Retina (tissue), 1 donor: ENCODE measurements around the gene TELO2.

Experiments used
- DNase-seq: peaks from one replicate; pipeline ENCODE4 v3.0.0-alpha.2; 2016

TELO2 gene

GRCh38 chr16:1500465-1501150 is 7.4 kb downstream of the TELO2 start:
- DNase-seq = no peak

DNA sequence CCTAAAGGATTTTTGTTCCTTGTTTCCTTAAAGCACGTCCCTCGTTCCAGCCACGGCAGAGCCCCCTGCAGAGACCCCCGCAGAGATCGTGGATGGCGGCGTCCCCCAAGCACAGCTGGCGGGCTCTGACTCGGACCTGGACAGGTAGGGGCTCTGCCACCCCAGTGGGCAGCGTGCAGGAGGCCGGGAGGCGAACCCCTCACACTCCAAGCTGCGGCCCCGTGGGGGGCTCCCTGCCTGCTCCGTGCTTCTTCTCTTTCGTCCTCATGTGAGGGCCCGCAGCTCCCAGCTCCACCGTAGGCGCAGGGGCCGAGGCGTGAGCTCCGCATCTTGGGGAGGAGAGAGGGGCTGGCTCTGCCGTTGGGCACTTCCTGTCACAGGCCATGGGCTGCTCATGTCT is 8.5 kb downstream of the TELO2 start:
- no peak for DNase-seq

DNA sequence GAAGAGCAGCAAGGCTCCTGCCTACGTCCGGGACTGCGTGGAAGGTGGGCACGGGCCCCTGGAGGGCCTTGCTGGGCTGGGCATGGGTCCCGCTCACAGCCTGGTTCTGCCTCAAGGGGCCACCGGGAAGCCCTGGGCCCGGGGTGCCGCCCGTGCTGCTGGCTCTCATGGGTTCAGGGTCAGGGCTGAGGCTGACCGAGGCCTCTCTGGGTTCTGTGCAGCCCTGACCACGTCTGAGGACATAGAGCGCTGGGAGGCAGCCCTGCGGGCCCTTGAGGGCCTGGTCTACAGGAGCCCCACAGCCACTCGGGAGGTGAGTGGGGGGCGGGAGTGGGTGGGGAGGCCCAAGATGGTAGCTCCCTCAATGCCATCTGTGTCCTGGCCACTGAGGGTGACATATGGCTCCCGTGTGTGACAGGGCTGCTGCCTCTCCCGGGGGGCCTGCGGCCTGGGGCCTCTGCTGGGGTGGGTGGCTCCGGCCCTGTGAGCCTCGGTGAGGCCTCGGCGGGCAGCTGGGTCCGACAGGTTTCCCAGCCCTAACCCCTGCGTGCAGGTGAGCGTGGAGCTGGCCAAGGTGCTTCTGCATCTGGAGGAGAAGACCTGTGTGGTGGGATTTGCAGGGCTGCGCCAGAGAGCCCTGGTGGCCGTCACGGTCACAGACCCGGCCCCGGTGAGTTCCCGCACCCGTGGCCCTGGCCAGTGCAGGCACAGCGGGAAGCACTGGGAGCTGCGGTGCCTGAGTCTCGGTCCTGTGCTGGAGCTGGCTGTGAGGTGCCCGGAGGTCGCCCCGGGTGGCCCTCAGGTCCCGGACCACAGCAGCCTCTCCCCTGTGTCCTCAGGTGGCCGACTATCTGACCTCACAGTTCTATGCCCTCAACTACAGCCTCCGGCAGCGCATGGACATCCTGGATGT is 9.2 kb downstream of the TELO2 start:
- no peak for DNase-seq

- no peak for DNase-seq
These were observed 10.2 kb downstream of the TELO2 start for GRCh38 chr16:1503110-1503955.

DNA sequence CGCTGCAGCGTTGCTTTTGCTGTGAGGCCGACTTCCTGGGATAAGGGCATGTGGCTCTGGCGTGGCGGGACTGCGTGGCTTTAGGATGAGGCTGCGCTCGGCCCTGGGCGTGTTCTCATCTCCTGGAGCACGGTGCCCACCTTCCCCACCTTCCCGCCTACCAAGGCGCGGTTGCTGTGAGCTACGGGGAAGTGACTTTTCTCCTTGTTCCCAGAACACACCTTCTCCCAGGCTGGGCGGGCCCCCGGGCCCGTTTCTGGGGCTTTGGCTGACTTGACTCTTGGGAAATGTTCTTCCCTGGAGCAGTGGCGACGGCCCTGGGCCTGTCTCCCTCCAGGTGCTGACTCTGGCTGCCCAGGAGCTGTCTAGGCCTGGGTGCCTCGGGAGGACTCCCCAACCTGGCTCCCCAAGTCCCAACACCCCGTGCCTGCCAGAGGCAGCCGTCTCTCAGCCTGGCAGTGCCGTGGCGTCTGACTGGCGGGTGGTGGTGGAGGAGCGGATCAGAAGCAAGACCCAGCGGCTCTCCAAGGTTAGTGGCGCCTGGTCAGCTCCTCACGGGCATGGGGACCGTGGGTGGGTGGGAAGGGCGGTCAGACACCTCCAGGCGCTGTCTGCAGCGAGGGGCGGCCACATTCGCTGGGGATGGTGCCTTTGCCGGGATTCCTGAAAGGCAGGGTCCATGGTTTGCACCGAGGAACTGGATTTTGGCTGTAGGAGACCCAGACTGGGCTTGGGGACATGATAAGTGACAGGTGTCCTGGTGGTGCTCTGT is 12.1 kb downstream of the TELO2 start:
- DNase-seq = no peak

GRCh38 chr16:1505912-1506311 is 12.8 kb downstream of the TELO2 start:
- DNase-seq = no peak

DNA sequence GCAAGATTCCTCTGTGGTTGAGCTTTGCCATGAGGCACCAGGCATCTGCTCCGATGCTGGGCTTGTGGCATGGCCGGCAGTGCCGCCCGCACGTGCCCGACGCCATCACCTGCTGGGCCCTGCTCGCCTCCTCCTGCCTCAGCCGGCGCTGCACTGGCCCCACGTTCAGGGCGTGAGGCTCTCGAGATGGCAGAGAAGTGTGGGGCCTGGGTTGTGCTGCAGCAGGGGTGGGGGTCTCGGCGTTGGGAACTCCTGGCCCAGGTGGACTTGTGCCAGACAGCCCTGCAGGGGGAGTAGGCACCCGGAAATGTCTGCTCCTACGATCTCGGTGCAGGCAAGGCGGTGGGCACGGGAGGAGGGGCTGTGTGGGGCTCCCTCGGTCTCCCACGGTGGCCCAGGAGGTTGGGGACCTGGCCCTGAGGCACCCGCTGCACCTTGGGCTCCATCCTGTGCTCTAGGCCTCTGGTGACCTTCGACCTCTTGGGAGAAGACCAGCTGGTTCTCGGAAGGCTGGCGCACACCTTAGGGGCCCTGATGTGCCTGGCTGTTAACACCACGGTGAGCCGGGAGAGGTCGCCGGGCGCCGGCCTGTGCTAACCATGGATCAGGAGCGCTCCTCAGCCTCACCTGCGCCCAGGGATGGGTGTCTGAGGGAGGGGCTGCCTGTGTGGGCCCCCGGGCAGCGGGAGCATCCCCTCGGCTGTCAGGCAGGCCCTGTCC is 13.5 kb downstream of the TELO2 start:
- DNase-seq = no peak

DNA sequence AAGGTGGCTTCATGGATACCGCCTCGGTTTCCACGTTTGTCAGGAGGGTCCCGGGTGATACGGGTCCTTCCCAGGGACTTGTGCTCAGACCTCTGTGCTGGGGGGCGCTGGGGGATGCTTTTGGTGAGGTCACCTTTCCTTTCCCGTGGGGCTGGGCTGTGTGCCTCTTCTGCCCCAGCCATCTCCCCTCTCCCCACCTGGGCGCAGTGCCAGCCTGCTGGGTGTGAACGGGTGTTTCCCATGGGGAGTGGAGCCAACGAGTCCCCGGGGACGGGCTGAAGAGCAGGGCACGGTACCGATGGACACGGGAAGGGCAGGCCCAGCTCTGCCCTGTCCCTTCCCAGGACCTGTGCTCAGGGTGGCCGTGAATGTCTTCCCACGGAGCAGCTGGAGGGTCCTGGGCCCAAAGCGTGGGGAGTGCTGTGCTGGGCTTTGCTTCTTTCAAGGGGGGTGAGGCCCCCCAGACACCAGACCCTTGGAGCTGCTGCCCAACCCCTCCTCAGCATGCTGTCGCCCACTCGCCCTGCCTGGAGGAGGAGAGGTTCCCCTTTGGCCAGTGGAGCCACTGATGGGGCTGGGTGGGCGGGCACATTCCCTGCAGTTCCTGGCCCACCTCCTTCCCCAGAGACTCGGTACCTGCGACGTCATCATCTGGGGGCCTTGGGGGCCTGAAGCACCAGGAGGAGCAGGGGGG is 15.5 kb downstream of the TELO2 start:
- DNase-seq = no peak

DNA sequence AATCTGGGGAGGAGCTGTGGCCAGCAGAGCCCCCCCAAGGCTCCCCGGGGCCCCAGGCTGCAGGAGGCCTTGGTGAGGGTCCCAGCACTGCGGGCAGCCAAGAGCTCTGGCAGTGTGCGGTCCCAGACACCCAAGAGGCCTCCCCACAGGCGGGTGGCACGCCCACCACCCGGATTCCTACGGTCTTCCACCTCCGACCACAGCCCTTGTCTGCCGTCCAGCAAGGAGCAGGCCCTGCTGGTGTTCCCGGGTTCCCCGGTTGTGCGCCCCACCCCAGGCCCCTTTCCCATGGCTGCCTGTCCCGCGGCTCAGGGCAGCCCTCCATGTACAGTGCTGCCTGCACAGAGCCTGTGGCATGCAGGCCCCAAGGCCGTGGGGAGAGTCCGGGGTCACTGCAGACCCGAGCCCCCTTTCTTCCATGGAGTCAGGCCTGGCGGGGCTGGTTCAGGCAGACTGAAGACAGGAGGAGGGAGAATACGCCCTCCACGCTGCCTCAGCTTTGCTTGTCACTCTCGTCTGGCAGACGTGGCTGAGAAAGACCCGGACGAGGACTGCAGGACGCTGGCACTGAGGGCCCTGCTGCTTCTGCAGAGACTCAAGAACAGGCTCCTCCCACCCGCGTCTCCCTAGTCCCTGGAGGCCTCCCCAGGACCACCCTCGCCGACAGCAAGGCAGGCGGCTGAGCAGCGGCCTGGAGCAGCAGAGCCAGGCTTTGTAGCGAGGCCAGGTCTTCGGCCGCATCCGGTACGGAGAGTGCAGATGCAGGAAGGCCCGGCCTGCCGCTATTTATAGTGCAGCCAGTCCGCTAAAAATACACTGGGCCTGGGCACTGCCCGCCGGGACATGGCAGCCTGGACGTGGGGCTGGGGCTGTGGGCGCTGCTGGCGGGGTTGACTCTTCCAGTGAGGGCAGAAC is 16.4 kb downstream of the TELO2 start:
- no peak for DNase-seq

DNA sequence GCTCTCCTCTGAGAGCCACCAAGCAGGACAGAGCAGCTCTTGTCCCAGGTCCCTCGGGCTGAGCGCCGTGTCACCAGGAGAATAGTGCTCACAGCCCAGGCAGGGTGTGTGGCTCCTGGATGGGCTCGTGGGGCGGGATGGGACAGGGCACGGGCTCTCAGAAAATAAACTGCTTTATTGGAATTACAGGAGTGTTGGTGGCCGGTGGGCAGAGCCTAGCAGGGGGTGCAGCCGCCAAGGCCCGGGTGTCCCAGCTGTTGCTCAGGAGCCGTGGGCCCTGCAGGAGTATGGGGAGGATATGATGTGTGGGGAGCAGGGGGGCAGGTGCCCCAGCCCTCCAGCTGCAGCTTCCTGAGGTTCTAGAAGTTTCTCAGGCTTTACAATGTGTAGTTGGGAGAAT is 17.1 kb downstream of the TELO2 start:
- DNase-seq = no peak

DNA sequence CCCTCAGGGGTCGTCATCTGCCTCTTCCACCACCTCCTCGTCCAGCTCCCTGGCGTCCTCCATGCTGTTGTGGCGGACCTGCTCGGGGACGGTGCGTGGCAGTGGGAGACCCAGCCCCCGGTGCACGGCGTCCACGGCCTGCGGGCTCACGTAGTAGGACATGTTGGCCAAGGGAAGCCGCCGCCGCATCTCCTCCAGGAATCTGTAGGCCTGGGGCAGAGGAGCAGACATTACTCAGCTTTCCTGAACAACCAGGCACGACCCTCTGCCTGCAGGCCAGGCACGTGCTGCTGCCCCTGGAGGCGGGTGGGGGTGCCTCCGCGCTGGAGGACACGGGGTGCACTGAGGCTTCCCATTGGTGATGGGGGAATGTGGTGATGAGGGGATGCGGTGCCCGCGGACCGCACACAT is 17.8 kb downstream of the TELO2 start:
- DNase-seq = no peak

- DNase-seq = no peak
These were observed 18.8 kb downstream of the TELO2 start for GRCh38 chr16:1511662-1512569.

DNA sequence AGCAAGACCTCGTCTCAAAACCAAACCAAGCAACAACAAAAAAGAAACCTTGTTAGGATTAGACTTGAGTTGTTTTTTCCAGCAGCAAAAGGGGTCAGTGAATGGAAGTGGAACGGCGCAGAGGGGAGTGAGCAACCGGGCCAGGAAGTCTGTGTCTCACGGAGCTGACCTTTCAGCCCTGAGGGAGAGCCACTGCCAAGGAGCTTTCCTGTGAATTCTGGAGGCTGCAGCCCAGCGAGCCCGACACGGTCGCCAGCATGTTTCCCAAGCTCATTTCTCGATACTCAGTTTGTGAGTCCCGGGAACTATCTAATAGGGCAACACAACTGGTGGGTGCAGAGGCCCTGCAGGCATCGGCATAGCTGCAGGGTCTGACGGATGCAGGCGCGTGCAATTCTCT is 19.6 kb downstream of the TELO2 start:
- no peak for DNase-seq

GRCh38 chr16:1514507-1514906 is 21.3 kb downstream of the TELO2 start:
- DNase-seq = no peak

- DNase-seq = no peak
These were observed 25.5 kb downstream of the TELO2 start for GRCh38 chr16:1518626-1519135.

DNA sequence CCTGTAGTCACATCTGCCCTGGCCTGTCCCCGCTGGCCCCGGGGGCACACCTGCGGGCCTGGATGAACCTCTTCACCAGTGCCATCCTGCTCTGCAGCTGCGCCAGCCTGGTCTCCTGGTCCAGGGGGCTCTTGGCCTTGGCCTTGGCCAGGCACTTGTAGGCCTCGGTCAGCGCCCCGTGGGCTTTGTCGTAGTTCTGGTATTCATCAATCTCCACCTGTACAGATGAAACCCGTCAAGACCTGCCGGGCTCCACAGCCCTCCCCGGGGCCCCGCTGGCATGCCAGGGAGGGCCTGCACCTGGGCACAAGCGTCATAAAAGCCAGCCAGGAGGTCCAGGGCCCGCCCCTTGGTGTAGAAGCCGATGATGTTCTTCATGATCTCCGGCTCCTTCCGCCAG is 26.7 kb downstream of the TELO2 start:
- no peak for DNase-seq

GRCh38 chr16:1520461-1520860 is 27.3 kb downstream of the TELO2 start:
- no peak for DNase-seq

DNA sequence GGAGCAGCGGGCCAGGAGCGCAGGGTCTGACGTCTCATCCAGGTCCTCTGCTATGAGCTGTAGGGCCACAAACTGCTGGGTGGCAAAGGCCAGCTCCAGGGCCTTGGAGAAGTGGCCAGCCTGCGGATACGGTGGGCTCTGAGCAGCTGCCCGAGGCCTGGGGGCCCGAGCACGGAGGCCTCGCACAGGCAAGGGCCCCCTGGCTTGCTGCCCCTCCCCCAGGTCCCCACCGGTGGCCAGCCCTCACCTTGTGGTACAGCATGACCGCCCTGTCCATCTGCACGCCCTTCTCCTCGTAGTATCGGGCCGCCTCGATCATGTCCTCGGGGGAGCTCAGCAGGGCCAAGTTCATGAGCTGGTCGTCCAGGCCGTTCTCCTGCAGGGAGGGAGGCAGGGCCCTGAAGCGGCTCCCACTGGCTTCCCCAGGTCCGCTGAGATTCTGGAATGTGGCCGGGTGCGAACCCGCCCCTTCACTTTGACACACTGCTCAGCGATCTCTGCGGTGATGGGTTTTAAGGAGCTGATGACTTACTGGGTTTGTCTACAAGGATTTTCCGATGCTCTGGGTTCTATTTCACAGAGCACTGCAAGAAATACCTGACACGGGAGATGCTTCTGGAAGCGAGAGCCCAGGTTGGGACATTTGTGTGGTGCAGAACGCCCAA is 30.6 kb downstream of the TELO2 start:
- no peak for DNase-seq
